Prostate gland (tissue), 2 donors: ENCODE measurements around the gene TMPRSS11E.

Experiments
- POLR2A ChIP-seq: fragments of 450-650 bp; IDR thresholded peaks from one replicate; pipeline ENCODE4 v1.6.1; 2016; ENCODE audit warnings: antibody characterized with exemption, mild to moderate bottlenecking
- TF ChIP-seq, protein P1 (sequence below), 4 experiments: fragments of 200-600 bp in 2 of 4; fragments of 450-650 bp in 2 of 4; sonication (generic) in 2 of 4; IDR thresholded peaks; 1 replicate in 3 of 4; 2 replicates in 1 of 4; pipeline ENCODE4 v1.5.1; 2016 to 2019; ENCODE audit warnings: antibody characterized with exemption in 4 of 4, mild to moderate bottlenecking in 2 of 4, moderate library complexity in 2 of 4

DNA sequence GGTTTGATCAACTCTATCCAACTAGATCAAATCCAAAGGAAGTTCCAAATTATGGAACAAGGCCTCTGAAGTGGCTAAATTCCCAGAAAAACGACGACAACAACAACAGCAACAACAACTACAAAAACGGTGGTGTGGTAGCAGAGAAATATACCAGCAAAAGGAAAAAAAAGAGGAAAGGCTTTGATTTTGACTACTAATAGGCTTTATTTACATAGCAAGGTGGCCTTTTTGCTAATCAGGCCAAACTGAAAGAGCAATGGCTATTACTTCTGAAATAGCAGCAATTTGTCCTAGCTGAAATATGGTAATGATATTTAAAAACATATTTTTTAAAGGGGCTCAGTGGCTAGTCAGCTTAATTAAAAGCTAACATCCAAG lies 40.8 kb upstream of the TMPRSS11E start:
- no peak for TF ChIP-seq POLR2A
- TF ChIP-seq, protein P1, sequence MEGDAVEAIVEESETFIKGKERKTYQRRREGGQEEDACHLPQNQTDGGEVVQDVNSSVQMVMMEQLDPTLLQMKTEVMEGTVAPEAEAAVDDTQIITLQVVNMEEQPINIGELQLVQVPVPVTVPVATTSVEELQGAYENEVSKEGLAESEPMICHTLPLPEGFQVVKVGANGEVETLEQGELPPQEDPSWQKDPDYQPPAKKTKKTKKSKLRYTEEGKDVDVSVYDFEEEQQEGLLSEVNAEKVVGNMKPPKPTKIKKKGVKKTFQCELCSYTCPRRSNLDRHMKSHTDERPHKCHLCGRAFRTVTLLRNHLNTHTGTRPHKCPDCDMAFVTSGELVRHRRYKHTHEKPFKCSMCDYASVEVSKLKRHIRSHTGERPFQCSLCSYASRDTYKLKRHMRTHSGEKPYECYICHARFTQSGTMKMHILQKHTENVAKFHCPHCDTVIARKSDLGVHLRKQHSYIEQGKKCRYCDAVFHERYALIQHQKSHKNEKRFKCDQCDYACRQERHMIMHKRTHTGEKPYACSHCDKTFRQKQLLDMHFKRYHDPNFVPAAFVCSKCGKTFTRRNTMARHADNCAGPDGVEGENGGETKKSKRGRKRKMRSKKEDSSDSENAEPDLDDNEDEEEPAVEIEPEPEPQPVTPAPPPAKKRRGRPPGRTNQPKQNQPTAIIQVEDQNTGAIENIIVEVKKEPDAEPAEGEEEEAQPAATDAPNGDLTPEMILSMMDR (IDR thresholded peaks at IDR 0.05) = no peak
